GM23338 (cell line): ENCODE results near the gene IFNL2. TPM values are rescaled to one million over a fixed set of nuclear protein-coding genes. Genes with fewer than 3 reads are reported as not detected.

Source experiments
- ATAC-seq: fragments of 200-7000 bp; cut with Tn5 transposase; 3 replicates; pipeline ENCODE4 v1.9.1; 2020
- DNase-seq: peaks from one replicate; pipeline ENCODE4 v3.0.0-alpha.2; 2015; ENCODE audit warnings: low spot score
- H2AFZ ChIP-seq: fragments of 200-600 bp; sonication (generic); 2 replicates; pipeline ENCODE4 v1.8.0; 2016; ENCODE audit warnings: antibody characterized with exemption, mild to moderate bottlenecking, moderate library complexity
- H3F3A ChIP-seq: fragments of 200-600 bp; sonication (generic); replicated peaks from 2 replicates; pipeline ENCODE4 v1.8.0; 2017; ENCODE audit warnings: antibody characterized with exemption, mixed run types, low read depth
- H3K27ac ChIP-seq: fragments of 200-600 bp; sonication (generic); 2 replicates; pipeline ENCODE4 v1.6.1; 2016; ENCODE audit warnings: low read depth
- H3K27me3 ChIP-seq: fragments of 200-600 bp; sonication (generic); 2 replicates; pipeline ENCODE4 v1.8.0; 2016; ENCODE audit warnings: mild to moderate bottlenecking, mixed run types, moderate library complexity; ENCODE audit not compliant: insufficient read depth
- H3K36me3 ChIP-seq: fragments of 200-600 bp; sonication (generic); 2 replicates; pipeline ENCODE4 v1.8.0; 2016; ENCODE audit warnings: mild to moderate bottlenecking; ENCODE audit not compliant: insufficient read depth
- H3K4me1 ChIP-seq: fragments of 200-600 bp; sonication (generic); 2 replicates; pipeline ENCODE4 v1.8.0; 2016; ENCODE audit warnings: mild to moderate bottlenecking, moderate library complexity; ENCODE audit not compliant: insufficient read depth
- H3K4me2 ChIP-seq: fragments of 200-600 bp; sonication (generic); 2 replicates; pipeline ENCODE4 v1.7.1; 2017; ENCODE audit warnings: mixed run types
- H3K4me3 ChIP-seq: fragments of 200-600 bp; sonication (generic); 2 replicates; pipeline ENCODE4 v1.6.1; 2016; ENCODE audit warnings: mixed run types
- H3K79me2 ChIP-seq: fragments of 200-600 bp; sonication (generic); replicated peaks from 2 replicates; pipeline ENCODE4 v1.8.0; 2017; ENCODE audit warnings: mild to moderate bottlenecking; ENCODE audit not compliant: insufficient read depth
- H3K9me2 ChIP-seq: fragments of 200-600 bp; sonication (generic); 2 replicates; pipeline ENCODE4 v1.8.0; 2017; ENCODE audit not compliant: insufficient read depth
- H4K20me1 ChIP-seq: fragments of 200-600 bp; sonication (generic); replicated peaks from 2 replicates; pipeline ENCODE4 v1.8.0; 2017; ENCODE audit warnings: mild to moderate bottlenecking; ENCODE audit not compliant: insufficient read depth
- H3K27ac Mint-ChIP-seq: 2 replicates; pipeline ENCODE4 v1.8.0; 2020; ENCODE audit warnings: inconsistent platforms, mild to moderate bottlenecking, moderate library complexity, mixed read lengths
- H3K27me3 Mint-ChIP-seq: 3 replicates; pipeline ENCODE4 v1.8.0; 2022; ENCODE audit warnings: low read depth, mild to moderate bottlenecking, moderate library complexity, mixed read lengths, inconsistent platforms; ENCODE audit not compliant: insufficient read depth, poor library complexity
- H3K36me3 Mint-ChIP-seq: 3 replicates; pipeline ENCODE4 v1.8.0; 2021; ENCODE audit warnings: low read depth, mild to moderate bottlenecking, inconsistent platforms, moderate library complexity, mixed read lengths
- H3K4me1 Mint-ChIP-seq: 3 replicates; pipeline ENCODE4 v1.8.0; 2020; ENCODE audit warnings: mild to moderate bottlenecking, inconsistent platforms, mixed read lengths
- H3K4me3 Mint-ChIP-seq: 3 replicates; pipeline ENCODE4 v1.8.0; 2021; ENCODE audit warnings: moderate library complexity, mild to moderate bottlenecking, inconsistent platforms, mixed read lengths
- H3K9me3 Mint-ChIP-seq: 3 replicates; pipeline ENCODE4 v1.8.0; 2020; ENCODE audit warnings: moderate library complexity, mild to moderate bottlenecking, inconsistent platforms, mixed read lengths
- CREB1 ChIP-seq: fragments of 250-450 bp; sonication (Bioruptor Pico); IDR thresholded peaks from 2 replicates; pipeline ENCODE4 v1.5.0; 2020; ENCODE audit warnings: low read depth, mild to moderate bottlenecking, moderate library complexity
- JUNB ChIP-seq: IDR thresholded peaks from one replicate; pipeline ENCODE4 v1.6.1; 2016; ENCODE audit warnings: antibody characterized with exemption; ENCODE audit not compliant: unreplicated experiment
- NANOG ChIP-seq: IDR thresholded peaks from 2 replicates; pipeline ENCODE4 v1.6.1; 2016; ENCODE audit warnings: antibody characterized with exemption, borderline replicate concordance
- POLR2AphosphoS5 ChIP-seq: IDR thresholded peaks from 2 replicates; pipeline ENCODE4 v1.6.1; 2016; ENCODE audit warnings: antibody characterized with exemption, low read depth
- REST ChIP-seq: IDR thresholded peaks from one replicate; pipeline ENCODE4 v1.6.1; 2018; ENCODE audit warnings: antibody characterized with exemption; ENCODE audit not compliant: unreplicated experiment
- STAT1 ChIP-seq: IDR thresholded peaks from one replicate; pipeline ENCODE4 v1.6.1; 2016; ENCODE audit warnings: antibody characterized with exemption; ENCODE audit not compliant: unreplicated experiment
- polyA plus RNA-seq: library from polyadenylated mRNA; unstranded; fragments of >200 nt; fragmentation: Nextera tagmentation; extraction: Ambion mirVana; gene quantifications from 2 replicates; pipeline ENCODE4 v1.2.1, GENCODE V29; 2016
- total RNA-seq: library from RNA; depleted of rRNA; stranded (reverse); fragments of >200 nt; shearing (Covaris generic); gene quantifications from 2 replicates; pipeline ENCODE4 v1.2.3, GENCODE V29; 2014
- TF ChIP-seq, protein P1 (sequence below): fragments of 250-450 bp; sonication (Bioruptor Pico); IDR thresholded peaks from 2 replicates; pipeline ENCODE4 v1.5.0; 2020; ENCODE audit warnings: mild to moderate bottlenecking, moderate library complexity

The IFNL2 gene
- total and polyA plus RNA-seq, 2 experiments from 2014 or later: not detected

GRCh38 chr19:39237200-39238184 is 30.7 kb upstream of the IFNL2 start:
- no peaks in the 10 kb centered on the region for H3K36me3 ChIP-seq
- H4K20me1 ChIP-seq: no peaks in the 10 kb centered on the region
- Mint-ChIP-seq H3K4me1 (no peaks in the 10 kb centered on the region; the same call in 2 of the 3 replicates), H3K4me3 (no peak overlapping the region), H3K27ac (no peak overlapping the region), H3K36me3 (no peaks in the 10 kb centered on the region), H3K9me3 (no peaks in the 10 kb centered on the region), H3K27me3 (peaks cover 7% of the 10 kb centered on the region)
- no peaks in the 10 kb centered on the region for H3F3A ChIP-seq
- no peak overlapping the region for H3K4me2 ChIP-seq
- H3K27ac ChIP-seq: no peak overlapping the region
- peaks cover 19% of the 10 kb centered on the region; the same call in 1 of the 2 replicates for H3K27me3 ChIP-seq
- TF ChIP-seq JUNB: no peak
- TF ChIP-seq STAT1: no peak
- TF ChIP-seq NANOG: no peak
- no peak for TF ChIP-seq CREB1
- no peak for TF ChIP-seq REST
- TF ChIP-seq, protein P1, sequence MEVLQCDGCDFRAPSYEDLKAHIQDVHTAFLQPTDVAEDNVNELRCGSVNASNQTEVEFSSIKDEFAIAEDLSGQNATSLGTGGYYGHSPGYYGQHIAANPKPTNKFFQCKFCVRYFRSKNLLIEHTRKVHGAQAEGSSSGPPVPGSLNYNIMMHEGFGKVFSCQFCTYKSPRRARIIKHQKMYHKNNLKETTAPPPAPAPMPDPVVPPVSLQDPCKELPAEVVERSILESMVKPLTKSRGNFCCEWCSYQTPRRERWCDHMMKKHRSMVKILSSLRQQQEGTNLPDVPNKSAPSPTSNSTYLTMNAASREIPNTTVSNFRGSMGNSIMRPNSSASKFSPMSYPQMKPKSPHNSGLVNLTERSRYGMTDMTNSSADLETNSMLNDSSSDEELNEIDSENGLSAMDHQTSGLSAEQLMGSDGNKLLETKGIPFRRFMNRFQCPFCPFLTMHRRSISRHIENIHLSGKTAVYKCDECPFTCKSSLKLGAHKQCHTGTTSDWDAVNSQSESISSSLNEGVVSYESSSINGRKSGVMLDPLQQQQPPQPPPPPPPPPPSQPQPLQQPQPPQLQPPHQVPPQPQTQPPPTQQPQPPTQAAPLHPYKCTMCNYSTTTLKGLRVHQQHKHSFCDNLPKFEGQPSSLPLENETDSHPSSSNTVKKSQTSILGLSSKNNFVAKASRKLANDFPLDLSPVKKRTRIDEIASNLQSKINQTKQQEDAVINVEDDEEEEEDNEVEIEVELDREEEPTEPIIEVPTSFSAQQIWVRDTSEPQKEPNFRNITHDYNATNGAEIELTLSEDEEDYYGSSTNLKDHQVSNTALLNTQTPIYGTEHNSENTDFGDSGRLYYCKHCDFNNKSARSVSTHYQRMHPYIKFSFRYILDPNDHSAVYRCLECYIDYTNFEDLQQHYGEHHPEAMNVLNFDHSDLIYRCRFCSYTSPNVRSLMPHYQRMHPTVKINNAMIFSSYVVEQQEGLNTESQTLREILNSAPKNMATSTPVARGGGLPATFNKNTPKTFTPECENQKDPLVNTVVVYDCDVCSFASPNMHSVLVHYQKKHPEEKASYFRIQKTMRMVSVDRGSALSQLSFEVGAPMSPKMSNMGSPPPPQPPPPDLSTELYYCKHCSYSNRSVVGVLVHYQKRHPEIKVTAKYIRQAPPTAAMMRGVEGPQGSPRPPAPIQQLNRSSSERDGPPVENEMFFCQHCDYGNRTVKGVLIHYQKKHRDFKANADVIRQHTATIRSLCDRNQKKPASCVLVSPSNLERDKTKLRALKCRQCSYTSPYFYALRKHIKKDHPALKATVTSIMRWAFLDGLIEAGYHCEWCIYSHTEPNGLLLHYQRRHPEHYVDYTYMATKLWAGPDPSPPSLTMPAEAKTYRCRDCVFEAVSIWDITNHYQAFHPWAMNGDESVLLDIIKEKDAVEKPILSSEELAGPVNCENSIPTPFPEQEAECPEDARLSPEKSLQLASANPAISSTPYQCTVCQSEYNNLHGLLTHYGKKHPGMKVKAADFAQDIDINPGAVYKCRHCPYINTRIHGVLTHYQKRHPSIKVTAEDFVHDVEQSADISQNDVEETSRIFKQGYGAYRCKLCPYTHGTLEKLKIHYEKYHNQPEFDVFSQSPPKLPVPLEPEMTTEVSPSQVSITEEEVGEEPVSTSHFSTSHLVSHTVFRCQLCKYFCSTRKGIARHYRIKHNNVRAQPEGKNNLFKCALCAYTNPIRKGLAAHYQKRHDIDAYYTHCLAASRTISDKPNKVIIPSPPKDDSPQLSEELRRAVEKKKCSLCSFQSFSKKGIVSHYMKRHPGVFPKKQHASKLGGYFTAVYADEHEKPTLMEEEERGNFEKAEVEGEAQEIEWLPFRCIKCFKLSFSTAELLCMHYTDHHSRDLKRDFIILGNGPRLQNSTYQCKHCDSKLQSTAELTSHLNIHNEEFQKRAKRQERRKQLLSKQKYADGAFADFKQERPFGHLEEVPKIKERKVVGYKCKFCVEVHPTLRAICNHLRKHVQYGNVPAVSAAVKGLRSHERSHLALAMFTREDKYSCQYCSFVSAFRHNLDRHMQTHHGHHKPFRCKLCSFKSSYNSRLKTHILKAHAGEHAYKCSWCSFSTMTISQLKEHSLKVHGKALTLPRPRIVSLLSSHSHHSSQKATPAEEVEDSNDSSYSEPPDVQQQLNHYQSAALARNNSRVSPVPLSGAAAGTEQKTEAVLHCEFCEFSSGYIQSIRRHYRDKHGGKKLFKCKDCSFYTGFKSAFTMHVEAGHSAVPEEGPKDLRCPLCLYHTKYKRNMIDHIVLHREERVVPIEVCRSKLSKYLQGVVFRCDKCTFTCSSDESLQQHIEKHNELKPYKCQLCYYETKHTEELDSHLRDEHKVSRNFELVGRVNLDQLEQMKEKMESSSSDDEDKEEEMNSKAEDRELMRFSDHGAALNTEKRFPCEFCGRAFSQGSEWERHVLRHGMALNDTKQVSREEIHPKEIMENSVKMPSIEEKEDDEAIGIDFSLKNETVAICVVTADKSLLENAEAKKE (CRISPR knock-in tag): no peak
- TF ChIP-seq POLR2AphosphoS5: no peak
- H3K9me2 ChIP-seq: no peaks in the 10 kb centered on the region
- H3K4me1 ChIP-seq: no peaks in the 10 kb centered on the region
- no peaks in the 10 kb centered on the region for H3K79me2 ChIP-seq
- peak overlapping the region; percentile 59; the same call in 1 of the 2 replicates for H2AFZ ChIP-seq
- ATAC-seq: peak; percentile 80
- peak; percentile 39 for DNase-seq
- no peak overlapping the region for H3K4me3 ChIP-seq
